Sciatic nerve (tissue), 2 donors: Measurements from ENCODE around the gene LIF. TPM values are rescaled to one million over a fixed set of nuclear protein-coding genes. Genes with fewer than 3 reads are reported as not detected.

Experiments
- ATAC-seq: fragments of 200-7000 bp; cut with Tn5 transposase; one replicate; pipeline ENCODE4 v1.9.1; 2020; ENCODE audit warnings: mild to moderate bottlenecking, moderate library complexity
- DNase-seq: peaks from one replicate; pipeline ENCODE4 v3.0.0-alpha.2; 2020; ENCODE audit warnings: low spot score
- intact Hi-C: fragments of 100-400 bp; cut with DNase I; formaldehyde crosslinking; loops from one replicate; pipeline ENCODE4 v1.14.2; 2022
- total RNA-seq: library from RNA; stranded (reverse); fragmentation: NEBNext Ultra II Directional; extraction: Animal tissue kit (Norgen Biotek cat#: 25700); gene quantifications from one replicate; pipeline ENCODE4 v1.2.1, GENCODE V29; 2021
- donor health status: DM: no; HTN: no; CAD: no.
- donor health status: DM: no; HTN: no; CAD: no.

LIF gene
- total RNA-seq, 1 donor from 2014 or later, result 3.2 TPM

- intact Hi-C loops, result loop anchor here (5.0 kb wide), 1 partner anchor 101 kb away; the partner anchor contains the start of gene RNF215
- DNase-seq (no peak), ATAC-seq (no peak)
Observed at GRCh38 chr22:30285846-30286200, 39.3 kb upstream of the LIF start.

GRCh38 chr22:30285176-30285845 is 38.8 kb upstream of the LIF start:
- no peak for DNase-seq
- ATAC-seq, result no peak
- intact Hi-C loops, result loop anchor here (5.0 kb wide), 1 partner anchor 102 kb away; the partner anchor contains the start of gene RNF215

GRCh38 chr22:30284666-30285065 is 38.1 kb upstream of the LIF start:
- no peak for ATAC-seq
- DNase-seq, result no peak
- intact Hi-C loops, result loop anchor here (5.0 kb wide), 1 partner anchor 103 kb away; the partner anchor contains the start of gene RNF215

- intact Hi-C loops, result no loop called here
- no peak for DNase-seq
- ATAC-seq, result no peak
Observed at GRCh38 chr22:30284172-30284571, 37.6 kb upstream of the LIF start.

GRCh38 chr22:30283342-30283741 is 36.8 kb upstream of the LIF start:
- no peak for ATAC-seq
- intact Hi-C loops, result no loop called here
- DNase-seq, result no peak

GRCh38 chr22:30282616-30283046 is 36.1 kb upstream of the LIF start:
- DNase-seq (no peak), ATAC-seq (no peak)
- intact Hi-C loops, result no loop called here

- no peak for ATAC-seq
- no peak for DNase-seq
- intact Hi-C loops, result no loop called here
Observed at GRCh38 chr22:30280505-30280904, 33.9 kb upstream of the LIF start.

GRCh38 chr22:30279932-30280331 is 33.4 kb upstream of the LIF start:
- intact Hi-C loops, result no loop called here
- ATAC-seq, result no peak
- DNase-seq, result no peak

GRCh38 chr22:30279046-30279788 is 32.7 kb upstream of the LIF start:
- intact Hi-C loops, result no loop called here
- DNase-seq, result peak; percentile 81
- ATAC-seq, result peak; percentile 59

- DNase-seq (no peak), ATAC-seq (peak; percentile 62)
- intact Hi-C loops, result no loop called here
Observed at GRCh38 chr22:30277547-30278344, 31.2 kb upstream of the LIF start.

GRCh38 chr22:30276039-30276438 is 29.5 kb upstream of the LIF start:
- no peak for ATAC-seq
- intact Hi-C loops, result no loop called here

GRCh38 chr22:30275625-30276024 is 29.1 kb upstream of the LIF start:
- intact Hi-C loops, result no loop called here
- ATAC-seq, result no peak
- DNase-seq, result no peak

More at GRCh38 chr22:30276039-30276438, 29.5 kb upstream of the LIF start:
- no peak for DNase-seq

GRCh38 chr22:30274437-30274812 is 27.9 kb upstream of the LIF start:
- ATAC-seq, result no peak
- DNase-seq, result no peak
- intact Hi-C loops, result no loop called here

GRCh38 chr22:30273711-30274436 is 27.3 kb upstream of the LIF start:
- ATAC-seq (no peak), DNase-seq (no peak)
- intact Hi-C loops, result no loop called here

- no peak for DNase-seq
- intact Hi-C loops, result no loop called here
- no peak for ATAC-seq
Observed at GRCh38 chr22:30272781-30273601, 26.4 kb upstream of the LIF start.

GRCh38 chr22:30270832-30271231 is 24.3 kb upstream of the LIF start:
- intact Hi-C loops, result no loop called here
- ATAC-seq (peak; percentile 74), DNase-seq (peak; percentile 81)

GRCh38 chr22:30268331-30268730 is 21.8 kb upstream of the LIF start:
- intact Hi-C loops, result no loop called here
- DNase-seq, result no peak
- no peak for ATAC-seq
